T1000 (cell line): Measurements from ENCODE around the gene CACNG1.
A peak's percentile ranks its signal among the peaks of the same experiment; 100 is the strongest.
"Not testable (repeated sequence)": the region's sequence is repeated elsewhere in the genome, so short reads cannot be mapped to it uniquely, and the experiment has no call there.

Source experiments
- DNase-seq: peaks from one replicate; lab custom pipeline; 2025; ENCODE audit warnings: mixed read lengths; lab: John Stamatoyannopoulos, UW

The CACNG1 gene

GRCh38 chr17:67079491-67079890 lies 35.1 kb downstream of the CACNG1 start:
- no peak for DNase-seq

- no peak for DNase-seq
Measured at GRCh38 chr17:67080804-67081203, 36.5 kb downstream of the CACNG1 start.

GRCh38 chr17:67082107-67082506 lies 37.8 kb downstream of the CACNG1 start:
- DNase-seq: no peak

GRCh38 chr17:67085406-67085805 lies 41.1 kb downstream of the CACNG1 start:
- DNase-seq: no peak

- no peak for DNase-seq
Measured at GRCh38 chr17:67088639-67089038, 44.3 kb downstream of the CACNG1 start.

- DNase-seq: no peak
Measured at GRCh38 chr17:67090341-67090740, 46.0 kb downstream of the CACNG1 start.

- DNase-seq: no peak
Measured at GRCh38 chr17:67092291-67092690, 47.9 kb downstream of the CACNG1 start.

GRCh38 chr17:67092710-67093109 lies 48.4 kb downstream of the CACNG1 start:
- DNase-seq: not testable (repeated sequence)

- no peak for DNase-seq
Measured at GRCh38 chr17:67093348-67093747, 49.0 kb downstream of the CACNG1 start.

GRCh38 chr17:67095291-67095690 lies 50.9 kb downstream of the CACNG1 start:
- DNase-seq: peak; percentile 30

- DNase-seq: no peak
Measured at GRCh38 chr17:67095803-67096202, 51.4 kb downstream of the CACNG1 start.

GRCh38 chr17:67096609-67097008 lies 52.3 kb downstream of the CACNG1 start:
- no peak for DNase-seq

- DNase-seq: no peak
Measured at GRCh38 chr17:67098006-67098405, 53.7 kb downstream of the CACNG1 start.

GRCh38 chr17:67104641-67105040 lies 60.3 kb downstream of the CACNG1 start:
- not testable (repeated sequence) for DNase-seq

- no peak for DNase-seq
Measured at GRCh38 chr17:67105213-67105612, 60.9 kb downstream of the CACNG1 start.
